HL-60/S4 treated with phorbol 12-myristate 13-acetate at 8.2 ng/mL for 4 days and 3 days (cell line): ENCODE data around the gene CHIC2.
"Not testable (repeated sequence)": the region's sequence is repeated elsewhere in the genome, so short reads cannot be mapped to it uniquely, and the experiment has no call there.

Experiments used
- in situ Hi-C: fragments of 300-500 bp; cut with MboI; formaldehyde crosslinking; loops from 2 replicates; pipeline ENCODE4 v1.15.0; 2022; ENCODE audit warnings: low sequenced_read_pairs

The CHIC2 gene

DNA sequence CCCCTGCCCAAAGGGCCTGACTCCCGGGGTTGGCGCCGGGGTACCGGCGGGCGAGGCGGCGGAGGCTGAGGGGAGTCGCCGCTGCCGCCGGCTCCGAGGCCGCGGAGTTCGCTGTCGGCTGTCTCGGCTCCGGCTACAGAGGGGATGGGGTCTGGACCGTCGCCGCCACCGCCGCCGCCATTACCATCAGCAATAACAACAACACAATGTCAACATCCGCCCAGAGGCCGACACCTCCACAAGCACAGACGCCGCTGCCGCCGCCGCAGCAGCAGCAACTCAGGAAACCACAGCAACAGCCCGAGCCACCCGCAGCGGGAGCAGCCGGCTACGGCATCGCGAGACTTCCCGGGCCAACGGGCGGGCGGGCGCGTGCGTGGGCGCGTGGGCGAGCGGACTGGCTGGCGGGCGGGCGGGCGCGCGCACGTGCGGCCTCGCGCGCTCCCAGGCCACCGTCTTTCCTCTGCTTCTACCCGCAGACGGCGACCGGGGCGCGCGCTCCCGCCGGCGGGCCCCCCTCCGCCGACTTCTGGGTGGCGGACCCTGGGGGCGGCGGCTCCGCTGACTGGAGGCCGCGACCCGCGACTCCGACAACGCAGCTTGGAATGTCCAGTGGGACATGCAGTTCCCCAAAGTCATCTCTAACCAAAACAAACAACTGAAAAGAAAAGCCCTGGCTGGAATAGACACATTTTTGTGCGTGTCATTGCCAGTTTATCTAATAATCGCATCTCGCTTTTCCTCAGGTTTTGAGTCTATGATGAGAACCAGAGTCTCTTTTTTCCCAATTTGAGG is at the start of gene CHIC2:
Gene CHIC2 (minus strand): TSS at position 289 of the 795 bp plus-strand sequence. CDS start 305 bp downstream, outside the sequence.
- in situ Hi-C loops, result no loop called here

DNA sequence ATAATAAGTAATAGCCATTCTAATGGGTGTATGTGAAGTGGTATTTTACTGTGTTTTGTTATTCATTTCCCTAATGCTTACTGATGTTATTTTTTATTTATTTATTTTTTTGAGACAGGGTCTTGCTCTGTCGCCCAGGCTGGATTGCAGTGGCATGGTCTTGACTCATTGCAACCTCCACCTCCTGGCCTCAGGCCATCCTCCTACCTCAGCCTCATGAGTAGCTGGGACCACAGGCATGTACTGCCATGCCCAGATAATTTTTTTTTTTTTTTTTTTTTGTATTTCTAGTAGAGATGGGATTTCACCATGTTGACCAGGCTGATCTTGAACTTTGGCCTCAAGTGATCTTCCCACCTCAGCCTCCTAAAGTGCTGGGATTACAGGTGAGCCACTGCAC is 48.8 kb upstream of the CHIC2 start:
- in situ Hi-C loops, result not testable (repeated sequence)

DNA sequence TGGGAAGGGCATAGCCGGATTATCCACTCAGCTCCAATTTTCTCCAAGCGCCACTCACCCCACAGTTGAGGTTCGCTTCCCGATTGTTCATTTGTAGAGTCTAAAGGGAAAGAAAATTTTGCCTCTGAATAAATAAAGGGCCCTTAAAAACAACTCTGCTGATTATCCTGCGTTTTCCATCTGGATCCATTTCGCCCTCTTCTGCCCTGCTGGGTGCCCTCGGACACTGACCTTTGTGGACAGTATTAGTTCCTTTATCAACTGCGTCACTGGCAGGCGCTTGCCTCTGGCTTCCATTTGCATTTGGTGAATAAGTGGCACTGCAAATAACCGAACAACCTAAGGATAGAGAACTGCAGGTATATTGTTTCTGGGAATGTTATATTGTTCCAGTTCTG is 45.6 kb upstream of the CHIC2 start:
- in situ Hi-C loops, result no loop called here

DNA sequence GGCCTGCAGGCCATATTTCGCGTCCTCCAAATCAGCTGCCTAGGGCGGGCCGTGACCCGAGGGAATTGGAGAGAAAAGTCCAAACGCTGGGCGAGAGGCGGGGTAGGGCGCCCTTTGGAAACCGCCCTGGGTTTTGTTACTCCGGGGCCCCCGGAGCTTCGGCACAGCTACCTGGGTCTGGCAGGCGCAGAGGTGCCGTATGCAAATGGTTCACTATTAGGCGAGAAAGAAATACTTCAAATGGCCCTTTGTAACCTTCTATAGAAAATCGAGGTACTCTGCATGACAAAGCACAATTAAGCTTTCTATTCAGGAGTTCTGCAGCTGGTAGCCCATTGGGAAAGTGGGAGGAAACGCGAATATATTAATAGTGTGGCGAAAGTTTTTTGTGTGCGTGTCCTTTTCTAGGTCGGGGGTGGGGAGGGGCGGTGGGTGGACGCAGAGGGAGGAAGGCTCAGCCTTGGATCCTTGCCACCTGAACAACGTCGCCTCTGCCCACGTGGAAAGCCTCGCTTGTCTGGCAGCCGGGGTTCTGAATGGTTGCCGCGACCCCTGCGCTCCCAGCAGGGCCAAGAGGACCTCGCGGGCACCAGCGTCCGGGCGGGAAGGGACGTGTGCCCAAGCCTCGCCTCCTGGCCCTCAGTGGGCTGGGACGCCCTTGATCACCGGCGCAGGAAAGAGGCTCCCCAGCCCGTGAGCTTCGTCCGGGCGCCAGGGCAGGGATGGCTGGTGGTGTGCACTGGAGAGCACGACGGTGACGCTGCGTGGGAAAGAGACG is 45.0 kb upstream of the CHIC2 start:
- in situ Hi-C loops, result no loop called here

DNA sequence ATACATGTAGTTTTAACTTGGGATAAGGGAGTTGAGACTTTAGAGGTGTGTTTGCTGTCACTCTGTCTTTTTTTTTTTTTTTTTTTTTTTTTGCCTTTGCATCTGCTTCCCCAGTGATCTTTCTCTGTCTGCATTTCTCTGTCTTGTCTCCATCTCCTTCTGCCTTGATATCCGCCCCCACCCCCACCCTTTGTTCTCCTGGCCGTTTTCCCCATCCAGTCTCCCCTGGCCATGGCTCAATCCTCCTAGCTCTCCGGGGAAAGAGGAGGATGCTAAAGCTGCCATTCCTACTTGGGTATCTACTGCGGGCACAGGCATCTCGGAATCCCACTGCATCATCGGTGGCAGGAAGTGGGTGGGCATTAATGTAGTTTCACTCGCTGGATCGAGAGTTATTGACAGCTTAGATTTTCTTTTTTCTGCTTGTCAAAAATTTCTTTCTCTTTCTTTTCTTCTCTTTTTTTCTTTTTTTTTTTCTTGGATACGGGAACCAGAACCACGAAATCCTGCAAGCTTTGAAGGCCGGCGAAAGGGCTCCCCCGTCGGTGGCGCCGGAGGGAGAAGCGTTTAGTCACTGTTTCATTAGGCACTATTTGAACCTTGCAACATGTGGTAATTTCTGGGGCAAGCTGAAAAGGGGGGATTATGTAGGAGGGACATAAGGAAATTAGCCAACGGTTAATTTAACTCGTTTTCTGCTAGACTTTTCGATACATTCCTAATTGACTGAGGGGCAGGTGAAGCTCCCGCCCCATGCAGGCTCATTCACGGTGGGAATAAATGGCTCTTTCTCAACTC is 43.7 kb upstream of the CHIC2 start:
- in situ Hi-C loops, result no loop called here

DNA sequence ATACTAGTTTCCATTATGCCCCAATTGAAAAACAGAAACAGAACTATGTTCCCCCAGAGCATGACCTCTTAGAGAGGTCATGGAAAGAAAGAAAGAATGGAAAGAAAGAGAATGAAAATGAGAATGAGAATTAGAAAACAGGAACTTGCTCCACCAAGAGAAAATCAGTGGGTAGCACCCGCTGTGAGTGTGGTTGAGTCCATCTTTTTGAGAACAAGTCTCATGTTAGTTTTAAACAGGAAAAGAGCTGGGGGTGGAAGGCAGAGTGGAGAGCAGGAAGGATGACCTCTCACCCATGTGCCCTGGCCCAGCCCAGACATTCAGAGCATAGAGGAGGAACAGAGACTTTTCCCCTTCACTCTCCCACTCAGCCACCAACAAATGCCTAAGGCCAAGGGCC is 40.5 kb upstream of the CHIC2 start:
- in situ Hi-C loops, result no loop called here

DNA sequence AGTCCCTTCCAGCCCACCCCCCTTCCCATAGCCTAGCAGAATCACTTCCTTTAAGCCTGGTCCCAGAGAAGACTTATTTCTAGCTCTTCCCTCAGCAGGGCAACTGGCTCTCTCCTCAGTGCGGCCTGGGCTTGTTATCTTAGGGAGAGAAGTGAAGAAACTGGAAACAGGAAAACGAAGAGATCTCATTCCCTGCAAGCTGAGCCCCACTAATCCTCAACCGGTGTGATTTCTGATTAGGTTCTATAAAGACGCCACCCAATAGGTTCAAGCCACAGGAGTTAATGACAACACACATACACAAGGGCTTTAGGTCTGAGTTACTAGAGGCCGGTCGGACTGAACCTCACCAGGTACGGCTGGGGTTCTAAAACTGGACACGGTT is 38.8 kb upstream of the CHIC2 start:
- in situ Hi-C loops, result no loop called here

DNA sequence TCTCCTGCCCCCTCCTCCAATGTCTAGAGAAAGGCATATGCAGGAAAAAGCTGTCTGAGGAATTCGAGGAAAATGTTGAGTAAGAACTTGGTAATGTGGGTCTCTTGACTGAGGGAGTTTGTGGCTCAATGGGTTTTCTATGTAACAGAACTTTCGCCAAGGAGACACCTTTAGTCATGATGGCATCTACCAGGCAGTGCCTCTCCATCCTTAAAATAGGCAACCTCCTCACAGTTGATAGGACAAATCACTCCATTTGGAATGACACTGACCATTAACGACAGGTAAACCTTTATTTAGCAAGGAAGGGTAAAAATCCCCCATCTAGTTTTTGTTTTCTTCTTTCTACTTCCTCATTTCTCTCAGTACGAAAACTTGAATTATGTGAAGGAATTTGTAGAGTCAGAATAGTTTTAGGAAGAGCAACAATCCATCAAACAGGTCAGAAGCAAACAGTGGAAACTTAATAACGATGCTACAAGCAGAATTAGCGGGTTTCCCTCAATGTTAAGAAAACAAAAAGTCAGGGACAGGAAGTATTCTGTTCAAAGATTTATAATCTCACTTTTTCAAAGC is 38.2 kb upstream of the CHIC2 start:
- in situ Hi-C loops, result no loop called here

DNA sequence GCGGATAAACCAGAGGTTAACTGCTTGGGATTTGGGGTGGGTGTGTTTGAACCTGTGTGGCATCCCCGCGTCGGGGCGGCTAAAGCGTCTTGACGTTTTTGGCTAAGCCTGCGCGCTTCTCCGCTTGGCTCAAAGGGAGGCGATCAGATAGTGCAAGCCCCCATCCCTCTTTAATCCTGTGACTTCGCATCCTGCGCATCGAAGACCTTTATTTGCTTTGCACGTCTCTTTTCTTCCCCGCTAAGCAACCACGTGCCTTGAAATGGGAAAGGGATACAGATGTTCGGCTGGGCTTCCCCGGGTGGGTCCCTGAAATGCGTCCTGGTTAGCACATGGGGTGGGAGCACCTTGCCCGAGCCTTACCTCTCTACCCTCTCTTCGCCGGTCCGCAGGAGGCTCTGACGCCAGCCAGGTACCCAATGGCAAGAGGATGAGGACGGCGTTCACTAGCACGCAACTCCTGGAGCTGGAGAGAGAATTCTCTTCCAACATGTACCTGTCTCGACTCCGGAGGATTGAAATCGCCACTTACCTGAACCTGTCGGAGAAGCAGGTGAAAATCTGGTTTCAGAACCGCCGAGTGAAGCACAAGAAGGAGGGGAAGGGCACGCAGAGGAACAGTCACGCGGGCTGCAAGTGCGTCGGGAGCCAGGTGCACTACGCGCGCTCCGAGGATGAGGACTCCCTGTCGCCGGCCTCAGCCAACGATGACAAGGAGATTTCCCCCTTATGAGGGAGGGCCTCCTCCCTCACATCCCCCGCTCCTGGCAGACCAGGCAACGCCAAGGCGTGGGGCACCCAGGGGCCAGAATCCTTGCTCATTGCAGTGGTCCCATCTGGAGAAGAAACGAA is 37.0 kb upstream of the CHIC2 start:
- in situ Hi-C loops, result no loop called here

DNA sequence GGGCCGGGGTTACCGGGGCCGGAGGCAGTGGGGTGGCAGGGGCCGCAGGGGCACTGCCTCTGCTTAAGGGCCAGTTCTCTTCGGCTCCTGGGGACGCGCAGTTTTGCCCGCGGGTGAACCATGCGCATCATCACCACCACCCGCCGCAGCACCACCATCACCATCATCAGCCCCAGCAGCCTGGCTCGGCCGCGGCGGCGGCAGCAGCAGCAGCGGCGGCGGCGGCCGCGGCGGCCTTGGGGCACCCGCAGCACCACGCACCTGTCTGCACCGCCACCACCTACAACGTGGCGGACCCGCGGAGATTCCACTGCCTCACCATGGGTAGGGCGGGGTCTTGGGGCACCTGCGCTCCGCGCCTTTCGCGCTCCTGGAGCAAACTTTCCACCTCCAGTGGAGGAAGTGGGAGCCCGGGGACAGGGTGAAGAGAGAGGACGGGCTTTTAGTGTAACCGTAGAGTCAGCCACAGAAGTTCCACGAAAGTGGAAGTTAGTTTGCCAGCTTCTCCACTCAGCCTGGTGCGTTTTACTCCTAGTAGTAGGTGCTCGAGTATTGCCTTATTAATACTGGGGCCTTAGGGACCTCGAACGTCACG is 36.3 kb upstream of the CHIC2 start:
- in situ Hi-C loops, result no loop called here

DNA sequence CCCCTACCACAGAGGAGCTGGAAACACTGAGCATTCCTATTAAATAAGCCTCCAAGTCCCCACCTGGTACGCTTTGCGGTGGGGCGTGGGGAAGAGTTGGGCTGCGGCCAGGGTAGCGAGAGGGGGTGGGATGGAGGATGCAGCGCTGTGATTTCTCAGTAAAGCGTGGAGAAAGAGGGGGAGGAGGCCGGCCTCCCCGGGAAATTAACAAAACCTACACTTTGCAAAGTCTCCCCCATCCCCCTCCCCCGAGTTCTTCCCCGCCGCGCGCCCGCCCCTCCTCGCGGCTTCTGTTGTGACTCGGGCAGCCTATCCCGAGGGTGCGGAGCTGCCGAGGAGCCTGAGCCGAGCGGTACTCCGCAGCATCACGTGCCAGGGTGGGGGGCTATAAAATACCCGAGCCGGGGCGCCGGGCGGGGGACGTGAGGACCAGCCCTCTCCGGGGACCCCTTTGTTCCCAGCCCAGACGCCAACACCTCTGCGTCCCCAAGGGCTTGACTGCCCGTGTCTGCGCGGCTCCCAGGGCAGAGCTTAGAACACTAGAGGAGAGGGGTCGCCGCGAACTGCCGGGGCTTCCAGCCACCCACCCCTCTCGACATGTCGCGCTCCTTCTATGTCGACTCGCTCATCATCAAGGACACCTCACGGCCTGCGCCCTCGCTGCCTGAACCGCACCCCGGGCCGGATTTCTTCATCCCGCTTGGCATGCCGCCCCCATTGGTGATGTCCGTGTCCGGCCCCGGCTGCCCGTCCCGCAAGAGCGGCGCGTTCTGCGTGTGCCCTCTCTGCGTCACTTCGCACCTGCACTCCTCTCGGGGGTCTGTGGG is 35.6 kb upstream of the CHIC2 start, which contains the start of gene GSX2:
Gene GSX2 (plus strand): TSS at position 416 of the 827 bp plus-strand sequence. CDS start 182 bp downstream, at position 598.
- in situ Hi-C loops, result no loop called here

DNA sequence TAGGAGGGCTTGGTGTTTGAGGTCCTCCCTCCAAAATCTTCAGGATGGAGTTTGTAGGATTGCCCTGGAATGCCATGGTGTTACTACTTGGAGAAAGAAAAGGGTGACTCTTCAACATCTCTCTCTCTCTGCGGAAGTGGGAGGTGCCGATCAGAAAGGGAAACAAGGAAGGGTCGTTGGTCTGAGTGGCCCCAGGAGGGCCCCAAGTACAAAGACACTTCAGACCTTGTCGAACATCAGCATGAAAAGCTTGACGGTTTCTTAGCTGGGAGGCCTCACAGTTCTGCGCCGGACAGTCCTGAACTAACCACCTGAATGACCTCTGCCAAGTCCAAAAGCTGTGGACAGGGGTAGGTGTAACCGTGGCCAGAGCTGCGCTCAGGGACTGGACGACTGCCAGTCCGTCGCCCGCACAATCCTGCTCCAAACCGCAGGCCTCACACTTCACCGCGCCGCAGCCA is 34.9 kb upstream of the CHIC2 start:
- in situ Hi-C loops, result no loop called here

DNA sequence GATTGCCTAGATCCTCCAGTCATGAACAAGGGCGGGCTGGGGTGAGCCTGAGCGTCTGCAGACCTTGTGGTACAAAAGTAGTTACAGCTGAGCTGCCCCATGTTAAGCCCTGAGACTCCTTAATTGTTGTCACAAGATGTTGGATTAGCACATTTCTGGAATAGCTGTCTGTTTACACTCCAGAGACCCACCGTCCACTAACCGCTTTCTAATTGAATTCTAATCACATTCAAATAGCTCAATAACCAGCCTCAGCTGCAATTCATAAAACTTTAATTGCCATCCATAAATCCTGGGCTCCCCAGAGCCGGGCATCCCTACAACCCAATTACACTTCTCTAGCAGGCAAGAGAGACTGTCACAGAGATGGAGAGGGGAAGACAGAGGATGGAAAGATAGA is 34.0 kb upstream of the CHIC2 start:
- in situ Hi-C loops, result no loop called here

DNA sequence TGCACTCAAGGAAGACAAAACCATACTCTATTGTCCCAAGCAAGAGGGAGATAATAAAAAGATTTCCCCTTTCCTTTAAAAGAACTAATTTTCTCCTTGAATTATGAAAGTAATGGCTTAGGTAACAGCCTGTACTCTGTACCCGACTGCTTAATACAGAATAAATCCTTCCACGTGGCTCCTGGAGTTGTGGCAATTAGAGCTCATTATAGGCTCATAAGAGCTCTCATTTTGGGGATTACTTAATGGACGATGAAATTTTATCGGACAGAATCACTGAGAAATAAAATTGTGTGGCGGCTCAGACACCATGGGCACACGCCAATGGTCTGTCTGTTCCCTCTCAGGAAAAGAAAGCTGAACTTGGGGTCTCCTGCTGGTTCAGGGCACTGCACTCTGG is 32.7 kb upstream of the CHIC2 start:
- in situ Hi-C loops, result no loop called here

DNA sequence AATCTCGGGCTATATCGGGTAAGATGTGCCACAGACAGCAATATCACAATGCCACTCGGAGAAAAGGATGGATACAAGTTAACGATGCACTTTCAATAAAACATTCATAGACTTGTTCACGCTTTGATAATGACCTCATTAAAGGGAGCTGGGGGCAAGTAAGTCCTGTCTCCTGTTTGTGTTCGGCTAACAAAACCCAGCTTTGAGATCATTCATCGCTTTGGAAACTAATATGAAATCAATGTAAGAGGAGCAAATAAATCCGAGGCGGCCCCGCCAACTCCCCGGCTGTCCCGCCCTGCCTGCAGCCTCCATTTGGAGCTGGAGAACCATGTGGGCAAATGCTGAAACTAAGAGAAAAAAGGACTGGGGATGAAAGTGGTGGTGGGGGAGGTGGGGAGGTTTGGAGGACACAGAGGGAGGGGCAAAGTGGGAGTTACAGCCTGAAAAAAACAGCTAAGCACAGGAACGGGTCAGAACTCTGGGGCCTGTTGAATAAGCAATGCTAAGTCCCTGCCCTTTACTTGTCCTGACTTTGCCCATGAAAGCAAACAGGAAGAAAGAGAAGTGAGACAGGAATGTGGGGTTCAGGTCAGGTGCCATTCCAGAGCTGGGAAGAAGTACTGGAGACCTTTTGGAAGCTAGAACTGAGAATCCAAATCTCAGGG is 32.0 kb upstream of the CHIC2 start:
- in situ Hi-C loops, result no loop called here

DNA sequence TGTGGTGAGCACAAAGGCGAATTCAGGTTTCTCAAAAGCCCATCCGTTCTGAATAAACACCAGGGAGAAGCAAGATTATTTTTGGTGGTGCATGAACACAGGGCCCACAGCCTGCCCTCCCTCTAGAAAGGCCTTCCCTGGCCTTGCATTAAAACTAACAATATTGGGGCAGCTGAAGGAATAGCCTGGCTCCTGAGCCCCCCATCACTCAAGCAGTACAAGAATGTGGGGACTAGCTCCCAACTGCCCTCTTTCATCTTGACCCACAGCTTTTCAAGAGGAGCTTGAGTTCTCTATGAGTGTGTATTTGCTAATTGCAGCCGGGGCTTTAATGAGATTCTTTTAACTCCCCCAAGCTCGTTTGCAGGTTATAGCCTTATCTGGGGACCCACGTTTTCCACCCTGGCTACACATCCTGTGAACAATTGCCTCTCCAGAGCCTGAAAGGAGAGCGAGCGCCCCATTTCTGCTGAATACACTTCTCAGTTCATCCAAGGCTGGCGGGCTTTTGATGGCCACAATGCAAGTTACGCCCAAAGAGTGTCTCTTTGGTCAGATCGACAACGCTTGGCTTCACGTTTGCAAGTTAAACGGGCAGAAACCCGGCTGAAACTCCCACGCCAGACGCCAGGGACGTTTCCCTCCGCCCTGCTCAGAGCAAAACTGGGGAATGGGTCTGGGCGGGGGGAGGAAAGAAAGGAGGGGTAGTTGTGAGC is 30.9 kb upstream of the CHIC2 start:
- in situ Hi-C loops, result no loop called here

DNA sequence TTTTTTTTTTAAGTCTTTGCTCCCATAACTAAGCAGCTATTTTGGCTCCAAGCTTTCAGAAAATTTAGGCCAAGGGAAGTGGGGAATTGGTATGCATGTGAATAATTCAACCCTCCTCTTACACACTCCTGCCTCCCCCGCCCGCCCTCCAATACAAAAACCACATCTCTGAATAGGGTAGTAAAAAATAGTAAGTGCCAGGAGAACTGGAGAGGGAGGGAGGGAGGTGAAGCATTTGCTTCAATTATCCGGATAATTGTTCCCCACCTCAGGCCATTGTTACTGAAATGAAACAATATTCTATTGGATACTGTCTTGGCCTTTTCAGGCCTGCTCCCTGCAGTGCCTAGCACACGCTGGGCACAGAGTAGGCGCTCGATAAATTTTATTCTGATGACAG is 30.0 kb upstream of the CHIC2 start:
- in situ Hi-C loops, result no loop called here
